Liver (tissue), 9 donors: ENCODE measurements around the gene MZT2B. TPM values are rescaled to one million over a fixed set of nuclear protein-coding genes. Genes with fewer than 3 reads are reported as not detected.

Experiments used
- DNase-seq: peaks from one replicate; pipeline ENCODE4 v3.0.0-alpha.2; 2017; ENCODE audit warnings: low spot score
- H3K27ac ChIP-seq, 2 donors: one replicate each; pipeline ENCODE4 v1.7.0; 2013; ENCODE audit warnings: inconsistent platforms in 2 of 2, low read length in 2 of 2, control low read depth in 1 of 2, low read depth in 1 of 2, mild to moderate bottlenecking in 1 of 2
- H3K27me3 ChIP-seq, 4 donors: one replicate each; pipeline versions ENCODE4 v1.6.1 to v1.7.0; 2013; ENCODE audit warnings: low read length in 3 of 4, inconsistent platforms in 1 of 4, mild to moderate bottlenecking in 1 of 4, moderate library complexity in 1 of 4; ENCODE audit not compliant: control insufficient read depth in 4 of 4, insufficient read depth in 4 of 4
- H3K36me3 ChIP-seq, 4 donors: one replicate each; pipeline versions ENCODE4 v1.6.1 to v1.7.0; 2013; ENCODE audit warnings: low read length in 3 of 4, mild to moderate bottlenecking in 3 of 4, low read depth in 1 of 4, moderate library complexity in 1 of 4; ENCODE audit not compliant: control insufficient read depth in 4 of 4, insufficient read depth in 3 of 4
- H3K4me1 ChIP-seq, 4 donors: one replicate each; pipeline versions ENCODE4 v1.6.1 to v1.7.0; 2013; ENCODE audit warnings: low read length in 3 of 4, mild to moderate bottlenecking in 3 of 4, moderate library complexity in 1 of 4; ENCODE audit not compliant: control insufficient read depth in 4 of 4, insufficient read depth in 4 of 4
- H3K4me3 ChIP-seq, 3 donors: one replicate each; pipeline versions ENCODE4 v1.6.1 to v1.7.0; 2013; ENCODE audit warnings: low read length in 3 of 3, control low read depth in 1 of 3, low read depth in 1 of 3, mild to moderate bottlenecking in 1 of 3
- H3K9ac ChIP-seq, 2 donors: one replicate each; pipeline ENCODE4 v1.7.0; 2013; ENCODE audit warnings: low read length in 2 of 2, mild to moderate bottlenecking in 2 of 2, moderate library complexity in 2 of 2, control low read depth in 1 of 2, low read depth in 1 of 2
- H3K9me3 ChIP-seq, 4 donors: one replicate each; pipeline versions ENCODE4 v1.6.1 to v1.7.0; 2013; ENCODE audit warnings: low read length in 3 of 4; ENCODE audit not compliant: control insufficient read depth in 4 of 4
- EGR1 ChIP-seq, 2 donors: IDR thresholded peaks; 2 replicates each; pipeline ENCODE4 v1.6.1; 2016 to 2018; ENCODE audit warnings: antibody characterized with exemption in 2 of 2, low read depth in 2 of 2
- FOXA1 ChIP-seq: IDR thresholded peaks from 2 replicates; pipeline ENCODE4 v1.6.1; 2016; ENCODE audit warnings: antibody characterized with exemption
- FOXA2 ChIP-seq: IDR thresholded peaks from 2 replicates; pipeline ENCODE4 v1.6.1; 2016; ENCODE audit warnings: antibody characterized with exemption
- GABPA ChIP-seq, 2 donors: IDR thresholded peaks in 1 of 2; conservative IDR thresholded peaks in 1 of 2; 2 replicates each; pipeline ENCODE4 v1.6.1; 2016; ENCODE audit warnings: antibody characterized with exemption in 2 of 2, mild to moderate bottlenecking in 1 of 2, moderate library complexity in 1 of 2
- HNF4A ChIP-seq, 2 donors: conservative IDR thresholded peaks; 2 replicates each; pipeline ENCODE4 v1.6.1; 2016; ENCODE audit warnings: antibody characterized with exemption in 2 of 2, mild to moderate bottlenecking in 2 of 2
- HNF4G ChIP-seq: IDR thresholded peaks from 2 replicates; pipeline ENCODE4 v1.6.1; 2016; ENCODE audit warnings: antibody characterized with exemption
- JUND ChIP-seq, 2 donors: IDR thresholded peaks; 2 replicates each; pipeline ENCODE4 v1.6.1; 2016; ENCODE audit warnings: antibody characterized with exemption in 2 of 2
- NR2F2 ChIP-seq: IDR thresholded peaks from 2 replicates; pipeline ENCODE4 v1.6.1; 2016; ENCODE audit warnings: antibody characterized with exemption
- RAD21 ChIP-seq, 2 donors: IDR thresholded peaks; 2 replicates each; pipeline ENCODE4 v1.6.1; 2016; ENCODE audit warnings: antibody characterized with exemption in 2 of 2, mild to moderate bottlenecking in 2 of 2
- RXRA ChIP-seq, 2 donors: IDR thresholded peaks; 2 replicates each; pipeline ENCODE4 v1.6.1; 2017 to 2018; ENCODE audit warnings: antibody characterized with exemption in 2 of 2, mild to moderate bottlenecking in 1 of 2
- SP1 ChIP-seq: IDR thresholded peaks from 2 replicates; pipeline ENCODE4 v1.6.1; 2018; ENCODE audit warnings: antibody characterized with exemption, mild to moderate bottlenecking
- TAF1 ChIP-seq: conservative IDR thresholded peaks from 2 replicates; pipeline ENCODE4 v1.6.1; 2016; ENCODE audit warnings: antibody characterized with exemption, mild to moderate bottlenecking
- YY1 ChIP-seq: IDR thresholded peaks from 2 replicates; pipeline ENCODE4 v1.6.1; 2016; ENCODE audit warnings: antibody characterized with exemption, mild to moderate bottlenecking
- WGBS: extraction: QIAGEN DNeasy Blood & Tissue Kit; methylation state at CpG from one replicate; pipeline ENCODE4 v1.1.7; 2013; 5-methylcytosine and 5-hydroxymethylcytosine counted together
- polyA plus RNA-seq, 2 donors: library from polyadenylated mRNA; stranded (reverse) in 1 of 2; unstranded in 1 of 2; fragments of 200-250 nt in 1 of 2; fragments of >200 nt in 1 of 2; fragmentation: Nextera tagmentation in 1 of 2; extraction: Ambion mirVana in 1 of 2; gene quantifications; one replicate each; pipeline versions ENCODE4 v1.2.1 to v1.2.3, GENCODE V29; 2013 to 2015
- total RNA-seq, 2 donors: library from RNA; depleted of rRNA; stranded (reverse); fragments of >200 nt; gene quantifications; one replicate each; pipeline ENCODE4 v1.2.3, GENCODE V29; 2014
- TF ChIP-seq, protein P1 (sequence below): IDR thresholded peaks from 2 replicates; pipeline ENCODE4 v1.6.1; 2016; ENCODE audit warnings: antibody characterized with exemption
- TF ChIP-seq, protein P2 (sequence below): IDR thresholded peaks from 2 replicates; pipeline ENCODE4 v1.6.1; 2016; ENCODE audit warnings: antibody characterized with exemption
- donor health status: healthy.
- donor health status: healthy.
- donor health status: healthy.
- donor health status: healthy.
- donor health status: healthy.

The MZT2B gene
- total and polyA plus RNA-seq, 4 donors = 32.0 to 143 (median 120) TPM

DNA sequence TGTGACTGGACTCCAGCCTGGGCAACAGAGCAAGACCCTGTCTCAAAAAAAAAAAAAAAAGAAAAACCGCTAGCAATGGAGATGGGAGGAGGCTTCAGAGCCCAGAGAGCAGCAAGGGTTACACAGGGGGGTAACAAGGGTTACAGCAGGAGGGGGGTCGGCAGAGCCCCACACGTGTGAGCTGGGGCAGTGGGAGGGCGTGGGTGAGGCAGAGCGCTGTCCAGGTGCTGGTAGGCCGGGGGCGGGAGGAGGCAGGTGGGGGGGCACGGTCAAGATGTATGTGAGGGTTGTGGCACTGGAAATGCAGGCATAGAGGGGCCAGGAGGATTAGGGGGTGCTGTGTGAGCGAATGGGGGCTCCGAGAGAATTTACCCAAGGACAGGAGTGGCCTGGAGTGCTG, 3.4 kb downstream of the MZT2B start:
- 98% methylated on average over 10 of the region's 10 CpGs for WGBS

DNA sequence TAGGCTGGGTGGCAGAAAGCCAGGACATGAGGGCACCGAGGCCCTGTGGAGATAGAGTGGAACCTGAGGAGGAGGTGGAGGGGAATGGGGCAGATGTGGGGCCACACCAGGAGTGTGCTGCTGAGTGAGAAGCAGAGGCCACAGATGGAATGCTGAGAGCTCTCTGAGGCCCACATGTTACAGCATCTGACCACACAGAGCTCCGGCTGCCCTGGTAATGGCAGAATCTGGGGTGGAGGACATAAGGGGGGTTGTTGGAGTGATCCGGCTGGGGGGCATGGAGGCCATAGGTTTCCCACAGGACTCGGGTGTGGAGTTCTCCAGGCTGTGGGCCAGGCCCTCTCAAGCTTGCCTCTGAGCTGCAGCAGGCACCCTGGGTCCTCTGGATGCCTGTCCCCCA, 3.8 kb downstream of the MZT2B start:
- Histone ChIP-seq H3K27ac (no peak overlapping the region), H3K4me3 (no peak overlapping the region), H3K36me3 (peaks cover under 1 to 3% (median 3%) of the 10 kb centered on the region in 4 donors), H3K4me1 (peaks cover 0 to 13% (median 8%) of the 10 kb centered on the region in 4 donors), H3K9ac (no peak overlapping the region), H3K27me3 (no peaks in the 10 kb centered on the region), H3K9me3 (no peaks in the 10 kb centered on the region)
- no peak for DNase-seq
- no peak for TF ChIP-seq HNF4G
- no peak for TF ChIP-seq RXRA (IDR thresholded peaks at IDR 0.05)
- no peak for TF ChIP-seq NR2F2
- TF ChIP-seq, protein P1, sequence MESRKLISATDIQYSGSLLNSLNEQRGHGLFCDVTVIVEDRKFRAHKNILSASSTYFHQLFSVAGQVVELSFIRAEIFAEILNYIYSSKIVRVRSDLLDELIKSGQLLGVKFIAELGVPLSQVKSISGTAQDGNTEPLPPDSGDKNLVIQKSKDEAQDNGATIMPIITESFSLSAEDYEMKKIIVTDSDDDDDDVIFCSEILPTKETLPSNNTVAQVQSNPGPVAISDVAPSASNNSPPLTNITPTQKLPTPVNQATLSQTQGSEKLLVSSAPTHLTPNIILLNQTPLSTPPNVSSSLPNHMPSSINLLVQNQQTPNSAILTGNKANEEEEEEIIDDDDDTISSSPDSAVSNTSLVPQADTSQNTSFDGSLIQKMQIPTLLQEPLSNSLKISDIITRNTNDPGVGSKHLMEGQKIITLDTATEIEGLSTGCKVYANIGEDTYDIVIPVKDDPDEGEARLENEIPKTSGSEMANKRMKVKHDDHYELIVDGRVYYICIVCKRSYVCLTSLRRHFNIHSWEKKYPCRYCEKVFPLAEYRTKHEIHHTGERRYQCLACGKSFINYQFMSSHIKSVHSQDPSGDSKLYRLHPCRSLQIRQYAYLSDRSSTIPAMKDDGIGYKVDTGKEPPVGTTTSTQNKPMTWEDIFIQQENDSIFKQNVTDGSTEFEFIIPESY = no peak
- TF ChIP-seq EGR1 (IDR thresholded peaks at IDR 0.05; ENCODE audit: low read depth in 2 of 2) = no peak
- TF ChIP-seq SP1 = no peak
- TF ChIP-seq, protein P2, sequence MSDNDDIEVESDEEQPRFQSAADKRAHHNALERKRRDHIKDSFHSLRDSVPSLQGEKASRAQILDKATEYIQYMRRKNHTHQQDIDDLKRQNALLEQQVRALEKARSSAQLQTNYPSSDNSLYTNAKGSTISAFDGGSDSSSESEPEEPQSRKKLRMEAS = no peak
- no peak for TF ChIP-seq HNF4A (conservative IDR thresholded peaks at IDR 0.05)
- TF ChIP-seq YY1 = no peak
- WGBS = 93% methylated on average over 4 of the region's 4 CpGs

More for the DNA sequence above, 3.4 kb downstream of the MZT2B start:
- Histone ChIP-seq H3K9me3 (no peaks in the 10 kb centered on the region), H3K4me1 (peaks cover 4 to 18% (median 12%) of the 10 kb centered on the region in 4 donors), H3K4me3 (no peak overlapping the region), H3K9ac (no peak overlapping the region), H3K27ac (no peak overlapping the region), H3K36me3 (peaks cover 0 to 3% (median 3%) of the 10 kb centered on the region in 4 donors), H3K27me3 (no peaks in the 10 kb centered on the region)
- TF ChIP-seq, protein P1 = no peak
- TF ChIP-seq GABPA (IDR thresholded peaks at IDR 0.05 in 1 of 2, conservative IDR thresholded peaks at IDR 0.05 in 1 of 2) = no peak
- no peak for TF ChIP-seq FOXA1
- no peak for TF ChIP-seq JUND (IDR thresholded peaks at IDR 0.05)
- no peak for TF ChIP-seq EGR1 (IDR thresholded peaks at IDR 0.05; ENCODE audit: low read depth in 2 of 2)
- TF ChIP-seq HNF4G = no peak
- TF ChIP-seq RAD21 (IDR thresholded peaks at IDR 0.05) = no peak
- TF ChIP-seq TAF1 = no peak
- TF ChIP-seq HNF4A (conservative IDR thresholded peaks at IDR 0.05) = no peak
- no peak for TF ChIP-seq FOXA2
- no peak for TF ChIP-seq NR2F2
- no peak for DNase-seq

DNA sequence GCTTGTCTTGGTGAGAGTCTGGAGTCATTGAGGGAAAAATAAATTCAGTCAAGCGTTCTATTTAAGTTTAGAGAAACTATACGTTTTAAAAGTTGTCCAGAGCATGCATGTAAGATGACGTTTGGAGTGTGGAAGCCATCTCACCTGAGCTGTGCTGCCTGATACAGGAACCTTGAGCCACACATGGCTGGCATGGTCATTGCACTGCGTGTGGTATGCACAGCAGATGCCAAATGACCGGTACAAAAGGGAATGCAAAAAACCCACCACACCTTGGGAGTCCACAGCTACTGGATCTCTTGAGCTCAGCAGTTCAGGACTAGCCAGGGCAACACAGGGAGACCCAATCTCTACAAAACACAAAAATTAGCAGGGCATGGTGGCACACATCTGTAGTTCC, 4.3 kb downstream of the MZT2B start:
- H3K4me3 ChIP-seq = no peak overlapping the region
- TF ChIP-seq GABPA (IDR thresholded peaks at IDR 0.05 in 1 of 2, conservative IDR thresholded peaks at IDR 0.05 in 1 of 2) (no peak), RXRA (IDR thresholded peaks at IDR 0.05) (no peak), HNF4A (conservative IDR thresholded peaks at IDR 0.05) (no peak), NR2F2 (no peak)
- no peak overlapping the region for H3K27ac ChIP-seq
- peaks cover 0 to 13% (median 7%) of the 10 kb centered on the region in 4 donors for H3K4me1 ChIP-seq
- 92% methylated on average over 5 of the region's 5 CpGs for WGBS
- peaks cover 2 to 3% (median 3%) of the 10 kb centered on the region in 4 donors for H3K36me3 ChIP-seq
- H3K9me3 ChIP-seq = no peaks in the 10 kb centered on the region
- H3K9ac ChIP-seq = no peak overlapping the region
- no peaks in the 10 kb centered on the region for H3K27me3 ChIP-seq
- no peak for DNase-seq
